ENCODE data around the gene LRCH3.

LRCH3 gene

GRCh38 chr3:197793247-197793646 lies 2.2 kb downstream of the LRCH3 start:
- peak; percentile 71 to 77 for ATAC-seq

GRCh38 chr3:197794115-197794514 lies 3.1 kb downstream of the LRCH3 start:
- no peak for ATAC-seq

GRCh38 chr3:197795200-197795599 lies 4.1 kb downstream of the LRCH3 start:
- ATAC-seq: no peak

GRCh38 chr3:197796087-197796486 lies 5.0 kb downstream of the LRCH3 start:
- ATAC-seq: no peak

- no peak for ATAC-seq
Observed at GRCh38 chr3:197798863-197799262, 7.8 kb downstream of the LRCH3 start.

GRCh38 chr3:197800379-197800778 lies 9.3 kb downstream of the LRCH3 start:
- ATAC-seq: no peak

GRCh38 chr3:197801891-197802778 lies 11.1 kb downstream of the LRCH3 start:
- peak; percentile 37 to 48 for ATAC-seq

GRCh38 chr3:197802779-197803459 lies 11.9 kb downstream of the LRCH3 start:
- ATAC-seq: no peak

- ATAC-seq: no peak
Observed at GRCh38 chr3:197804511-197804910, 13.5 kb downstream of the LRCH3 start.

GRCh38 chr3:197807969-197808587 lies 17.0 kb downstream of the LRCH3 start:
- ATAC-seq: peak in 1 of 2 donors; percentile 36

- ATAC-seq: no peak
Observed at GRCh38 chr3:197809356-197810020, 18.4 kb downstream of the LRCH3 start.

- no peak for ATAC-seq
Observed at GRCh38 chr3:197810901-197811300, 19.8 kb downstream of the LRCH3 start.

- no peak for ATAC-seq
Observed at GRCh38 chr3:197811343-197811742, 20.3 kb downstream of the LRCH3 start.

GRCh38 chr3:197814372-197814771 lies 23.3 kb downstream of the LRCH3 start:
- no peak for ATAC-seq

GRCh38 chr3:197820550-197821335 lies 29.7 kb downstream of the LRCH3 start:
- no peak for ATAC-seq

- no peak for ATAC-seq
Observed at GRCh38 chr3:197829397-197830045, 38.5 kb downstream of the LRCH3 start.

GRCh38 chr3:197830308-197830966 lies 39.4 kb downstream of the LRCH3 start:
- ATAC-seq: no peak

- ATAC-seq: no peak
Observed at GRCh38 chr3:197830967-197831313, 39.9 kb downstream of the LRCH3 start.

GRCh38 chr3:197833930-197834715 lies 43.1 kb downstream of the LRCH3 start:
- ATAC-seq: no peak

GRCh38 chr3:197835509-197835908 lies 44.5 kb downstream of the LRCH3 start:
- peak in 1 of 2 donors; percentile 45 for ATAC-seq
